ENCODE results near the gene ZFAND3.
A peak's percentile ranks its signal among the peaks of the same experiment; 100 is the strongest.
"Not testable (repeated sequence)": the region's sequence is repeated elsewhere in the genome, so short reads cannot be mapped to it uniquely, and the experiment has no call there.

ZFAND3 gene

DNA sequence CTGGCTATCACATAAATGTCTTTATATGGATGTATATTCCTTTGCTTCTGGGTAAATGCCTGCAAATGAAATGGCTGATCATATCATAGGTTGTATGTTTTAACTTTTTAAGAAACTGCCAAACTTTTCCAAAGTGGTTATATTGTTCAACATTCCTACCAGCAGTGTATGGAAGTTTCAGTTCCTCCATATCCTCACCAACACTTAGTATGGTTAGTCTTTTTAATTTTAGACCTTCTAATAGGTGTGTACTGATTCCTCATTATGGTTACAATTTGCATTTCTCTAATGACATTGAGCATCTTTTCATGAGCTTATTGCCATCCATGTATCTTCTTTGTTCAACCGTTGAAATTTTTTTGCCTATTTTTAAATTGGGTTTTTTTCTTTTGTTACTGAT, 155.4 kb downstream of the ZFAND3 start:
- DNase-seq: no peak

DNA sequence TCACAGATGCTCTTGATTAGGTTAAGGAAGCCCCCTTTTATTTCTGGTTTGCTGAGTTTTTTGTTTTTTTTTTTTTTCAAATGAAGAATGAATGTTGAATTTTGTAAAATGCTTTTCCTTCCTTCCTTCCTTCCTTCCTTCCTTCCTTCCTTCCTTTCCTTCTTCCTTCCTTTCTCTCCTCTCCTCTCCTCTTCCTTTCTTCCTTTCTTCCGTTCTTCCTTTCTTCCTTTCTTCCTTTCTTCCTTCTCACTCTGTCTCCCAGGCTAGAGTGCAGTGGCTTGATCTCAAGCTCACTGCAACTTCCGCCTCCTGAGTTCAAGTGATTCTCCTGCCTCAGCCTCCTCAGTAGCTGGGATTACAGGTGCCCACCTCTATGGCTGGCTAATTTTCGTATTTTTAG, 158.2 kb downstream of the ZFAND3 start:
- no peak for DNase-seq

DNA sequence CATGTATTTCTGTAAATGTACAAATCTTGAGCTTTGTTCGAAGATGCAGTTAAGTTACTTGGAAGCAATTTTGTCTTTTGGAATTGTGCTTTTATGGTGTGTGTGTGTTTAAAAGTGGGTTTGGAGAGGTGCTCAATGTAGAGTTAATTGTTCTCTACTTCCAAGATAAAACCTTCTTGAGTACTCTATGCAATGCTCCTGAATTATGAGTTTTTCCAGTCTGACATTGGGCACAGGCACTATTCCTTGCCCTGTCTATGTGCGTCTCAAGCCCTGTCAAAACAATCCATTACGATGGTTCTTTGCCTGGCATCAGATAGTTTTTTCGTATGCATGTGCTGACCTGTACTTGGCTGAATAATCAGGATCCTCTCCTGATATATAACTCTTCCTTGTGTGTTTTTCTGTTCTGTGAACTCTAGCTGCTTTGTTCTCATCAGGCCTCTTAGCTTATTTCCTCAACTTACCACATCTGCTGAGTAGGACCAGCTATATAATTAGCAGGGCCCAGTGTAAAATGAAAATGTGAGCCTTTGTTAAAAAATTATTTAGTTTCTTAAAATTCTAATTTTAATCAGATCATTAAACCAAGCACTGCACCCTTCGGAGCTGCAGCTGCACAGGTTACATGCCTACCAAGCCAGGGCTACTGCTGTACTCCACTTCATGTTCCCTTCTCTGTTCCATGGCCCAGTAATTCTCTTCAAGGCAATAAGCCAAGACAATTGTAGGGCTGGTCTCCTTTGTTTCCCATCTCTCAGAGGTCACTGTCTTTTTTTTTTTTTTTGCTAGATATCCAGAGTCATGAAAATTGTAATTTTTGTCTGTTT, 160.1 kb downstream of the ZFAND3 start:
- no peak for DNase-seq

- no peak for DNase-seq
These were observed 160.7 kb downstream of the ZFAND3 start for GRCh38 chr6:37980222-37980595.

- DNase-seq: no peak
These were observed 162.1 kb downstream of the ZFAND3 start for GRCh38 chr6:37981626-37982025.

- no peak for DNase-seq
These were observed 162.8 kb downstream of the ZFAND3 start for GRCh38 chr6:37982317-37982716.

DNA sequence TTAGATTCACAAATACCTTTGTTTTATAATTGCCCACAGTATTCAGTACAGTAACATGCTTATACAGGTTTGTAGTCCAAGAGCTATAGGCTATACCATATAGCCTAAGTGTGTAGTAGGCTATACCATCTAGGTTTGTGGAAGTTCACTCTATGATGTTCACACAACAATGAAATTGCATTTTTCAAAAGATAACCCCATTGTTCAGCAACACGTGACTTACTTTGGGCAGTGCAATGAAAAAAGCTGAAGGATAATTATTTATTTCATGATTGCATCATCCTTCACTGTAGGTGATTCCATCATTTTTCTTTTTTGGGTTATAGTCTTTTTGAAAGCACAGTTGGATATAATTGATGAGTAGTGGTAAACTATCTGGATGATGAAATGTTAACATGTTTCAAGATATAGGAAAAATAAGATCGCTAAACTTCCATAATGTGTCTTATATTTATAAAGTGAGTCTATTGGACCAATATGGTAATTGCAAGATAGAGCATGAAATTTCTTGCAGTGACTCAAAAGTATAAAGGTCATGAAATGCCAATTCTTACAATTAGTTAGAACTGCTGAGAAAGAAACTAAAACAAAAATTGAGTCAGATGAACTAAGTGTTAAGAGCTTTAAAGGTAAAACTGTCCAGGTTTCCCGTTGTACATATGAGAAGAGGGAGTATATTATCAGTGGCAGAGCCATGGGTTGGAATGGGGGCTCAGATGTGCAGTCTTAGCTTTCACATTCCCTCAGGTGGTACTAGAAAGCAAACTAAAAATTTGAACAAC, 164.4 kb downstream of the ZFAND3 start:
- DNase-seq: no peak

DNA sequence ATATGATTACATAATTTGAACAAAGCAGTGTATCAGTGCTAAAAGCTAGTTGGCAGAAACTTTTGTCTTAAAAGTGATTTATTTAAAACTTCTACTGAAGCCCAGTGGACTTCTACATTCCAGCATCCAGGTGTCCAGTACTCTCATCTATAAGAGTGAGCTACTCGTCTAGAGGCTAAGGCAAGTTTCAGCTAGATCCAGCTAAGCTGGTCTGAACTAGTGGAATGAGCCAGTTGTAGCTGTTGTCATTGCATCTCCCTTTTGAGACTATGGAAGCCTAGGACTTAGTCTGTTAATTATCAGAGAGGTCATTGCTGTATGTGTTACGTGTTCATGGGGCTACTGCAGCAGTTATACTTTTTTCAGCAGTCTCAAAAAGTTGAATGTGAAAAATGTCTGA, 165.1 kb downstream of the ZFAND3 start:
- no peak for DNase-seq

- no peak for DNase-seq
These were observed 165.8 kb downstream of the ZFAND3 start for GRCh38 chr6:37985355-37985754.

DNA sequence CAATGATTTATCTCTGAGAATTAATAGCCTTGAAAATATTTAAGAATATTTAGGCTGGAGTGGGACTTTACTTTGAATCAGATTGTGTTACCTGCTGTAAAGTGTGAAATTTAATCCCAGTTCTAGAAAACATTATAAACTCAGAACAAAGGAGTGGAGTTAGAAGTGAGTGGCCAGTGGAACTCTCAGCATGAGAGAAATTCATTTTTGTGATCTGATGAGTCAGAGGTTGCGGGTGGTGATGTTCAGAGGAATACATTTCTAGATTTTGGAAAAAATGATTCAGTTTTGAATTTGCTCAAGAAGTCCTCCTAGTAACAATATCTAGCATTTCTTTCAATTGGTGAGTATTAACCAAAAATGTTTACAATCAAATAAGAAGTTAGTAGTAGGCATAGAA, 167.5 kb downstream of the ZFAND3 start:
- DNase-seq: no peak

DNA sequence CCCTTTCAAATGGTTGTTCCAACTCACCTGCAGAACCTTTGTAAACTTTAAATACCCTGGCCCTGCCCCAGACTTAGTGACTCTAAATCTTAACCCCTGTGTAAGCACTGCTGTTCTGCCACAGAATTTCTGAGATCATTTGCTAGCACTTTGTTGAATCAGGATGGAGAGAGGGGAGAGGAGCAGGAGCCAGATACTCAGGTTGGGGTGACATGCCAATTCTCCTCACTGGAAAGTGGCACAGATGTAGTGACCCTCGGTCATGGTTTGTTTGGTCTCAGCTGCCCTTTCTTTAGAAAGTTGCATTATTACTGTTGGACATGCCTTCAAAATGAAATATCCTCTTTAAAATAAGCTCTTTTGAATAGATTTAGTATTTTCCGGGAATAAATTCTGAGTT, 168.0 kb downstream of the ZFAND3 start:
- DNase-seq: no peak

DNA sequence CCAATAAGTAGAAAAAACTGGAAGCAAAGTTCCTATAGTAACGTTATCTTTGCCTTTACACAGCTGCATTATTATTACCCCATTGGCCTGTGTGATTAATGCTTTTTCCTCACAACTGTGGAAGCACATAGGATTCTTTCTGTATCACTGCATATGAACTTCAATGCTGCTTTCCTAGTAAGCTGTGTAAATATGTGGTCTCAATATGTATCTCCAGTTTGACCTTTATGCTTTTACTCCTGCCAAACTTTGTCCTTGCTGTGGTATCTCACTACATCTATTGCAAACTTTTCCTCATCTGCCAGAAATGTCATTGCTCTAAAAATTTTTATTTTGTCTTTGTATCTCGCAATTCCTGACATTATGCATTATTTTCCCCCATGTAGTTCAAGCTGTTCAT, 168.6 kb downstream of the ZFAND3 start:
- no peak for DNase-seq

GRCh38 chr6:37988696-37989095, 169.2 kb downstream of the ZFAND3 start:
- DNase-seq: no peak

GRCh38 chr6:37990762-37991525, 171.4 kb downstream of the ZFAND3 start:
- DNase-seq: no peak

DNA sequence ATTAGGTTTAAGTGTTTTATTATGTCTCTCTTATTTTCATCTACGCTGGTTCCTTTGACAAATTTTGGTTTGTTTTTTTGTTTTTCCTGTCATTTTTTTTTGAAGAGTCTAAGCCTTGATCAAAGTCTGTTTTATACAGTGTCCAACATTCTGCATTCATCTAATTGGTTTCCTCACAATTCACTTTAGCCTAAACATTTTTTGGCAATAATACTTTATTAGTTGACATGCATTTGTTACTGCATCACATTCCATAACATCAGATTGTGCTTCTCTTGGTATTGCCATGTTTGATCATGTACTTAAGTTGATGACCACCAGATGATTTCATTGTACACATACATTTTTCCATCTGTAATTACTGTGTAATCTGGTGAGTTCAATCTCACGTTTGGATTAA, 173.2 kb downstream of the ZFAND3 start:
- DNase-seq: no peak

- DNase-seq: not testable (repeated sequence)
These were observed 173.7 kb downstream of the ZFAND3 start for GRCh38 chr6:37993194-37993593.

GRCh38 chr6:37993596-37993995, 174.1 kb downstream of the ZFAND3 start:
- no peak for DNase-seq

DNA sequence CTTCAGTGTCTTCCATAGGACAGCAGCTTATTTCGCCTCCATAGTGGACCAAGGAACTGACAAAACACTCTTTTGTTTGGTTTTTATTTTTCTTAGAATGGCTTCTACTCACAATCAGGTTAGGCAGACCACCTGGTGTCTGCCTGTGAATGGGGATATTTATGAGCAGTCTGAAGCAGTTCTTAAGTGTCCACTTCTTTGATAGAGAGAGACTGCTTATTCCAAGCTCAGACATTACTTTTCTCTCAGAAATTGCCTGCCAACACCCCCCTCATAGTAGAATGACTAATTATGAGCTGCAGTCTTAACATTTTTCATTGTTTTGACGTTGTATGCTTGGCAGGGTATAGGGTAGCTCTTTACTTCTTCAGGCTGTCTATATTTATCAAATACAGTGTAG, 174.7 kb downstream of the ZFAND3 start:
- no peak for DNase-seq

DNA sequence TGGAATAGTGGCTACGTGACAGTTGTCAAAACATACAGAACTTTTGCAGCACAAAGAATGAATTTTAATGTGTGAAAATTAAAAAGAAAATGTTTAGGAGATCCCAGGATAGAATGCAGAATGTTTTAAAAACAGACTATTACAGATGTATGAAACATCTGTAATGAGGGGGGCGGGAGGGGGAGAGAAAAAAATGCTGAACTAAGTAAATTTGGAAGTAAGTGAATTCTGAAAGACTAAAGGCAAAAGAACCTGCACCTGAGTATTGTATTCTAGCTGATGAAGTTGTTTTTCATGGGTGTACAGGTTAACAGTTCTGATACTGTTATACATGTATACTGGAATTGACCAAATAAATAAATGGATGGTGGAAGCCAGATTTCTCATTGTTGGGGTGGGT, 178.8 kb downstream of the ZFAND3 start:
- DNase-seq: no peak

DNA sequence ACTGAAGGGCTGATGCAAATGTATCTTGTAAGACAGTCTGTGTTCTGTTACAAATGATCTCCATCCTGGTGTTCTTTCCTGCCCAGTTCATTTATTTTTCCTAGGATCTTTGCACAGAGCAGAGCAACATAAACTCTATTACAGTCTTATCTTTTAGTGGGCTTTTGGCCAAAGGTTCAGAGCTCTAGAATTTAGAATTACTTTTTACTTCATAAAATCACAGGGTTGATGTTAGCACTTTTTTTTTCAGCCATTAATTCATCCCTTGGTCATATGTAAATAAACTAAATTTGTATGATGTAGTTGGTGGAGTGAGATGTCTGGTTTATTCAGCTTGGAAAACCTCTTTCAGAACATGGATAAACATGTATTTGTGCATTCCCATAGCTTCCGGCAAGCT, 181.9 kb downstream of the ZFAND3 start:
- no peak for DNase-seq

DNA sequence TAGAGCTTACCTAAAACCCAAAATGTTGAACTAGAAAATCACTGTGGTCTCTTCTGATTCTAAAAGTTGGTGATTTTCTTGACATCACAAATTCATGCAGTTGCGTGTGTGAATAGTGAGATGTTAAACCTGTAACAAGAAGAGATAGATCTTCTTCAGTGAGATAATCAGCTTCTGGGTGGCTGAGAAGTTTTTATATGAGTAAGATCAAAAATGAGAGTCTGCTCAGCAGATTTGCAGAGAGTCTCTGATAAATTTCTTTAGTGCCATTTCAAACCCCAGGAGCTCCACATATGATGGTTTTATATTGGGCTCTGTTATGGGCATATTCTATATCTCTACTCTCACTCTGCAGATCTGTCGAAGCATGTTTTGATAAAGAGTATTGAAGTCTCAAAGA, 185.4 kb downstream of the ZFAND3 start:
- DNase-seq: no peak

GRCh38 chr6:38011937-38012336, 192.4 kb downstream of the ZFAND3 start:
- no peak for DNase-seq

GRCh38 chr6:38012573-38012972, 193.0 kb downstream of the ZFAND3 start:
- DNase-seq: peak; percentile 36

DNA sequence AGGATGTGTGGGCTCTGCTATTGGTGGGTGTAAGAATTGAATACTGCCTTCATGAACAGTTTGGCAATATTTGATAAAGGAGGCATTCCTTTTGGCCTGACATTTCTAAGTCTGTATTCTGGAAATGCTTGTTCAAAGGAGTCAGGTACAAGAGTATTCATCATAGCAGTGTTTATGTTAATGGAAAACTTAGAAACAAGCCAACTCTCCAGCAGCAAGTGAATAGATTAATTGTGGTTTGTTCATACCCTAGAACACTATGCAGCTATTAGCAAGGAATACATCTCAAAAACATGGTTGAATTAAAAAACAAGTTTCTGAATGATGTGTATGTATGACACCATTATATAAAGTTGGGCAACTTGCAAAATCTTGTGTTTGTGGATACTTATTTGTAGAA, 195.8 kb downstream of the ZFAND3 start:
- no peak for DNase-seq

Measured in SHP77 treated with DMSO at 0.1 percent for 48 hours (cell line).